GM18507 (cell line): ENCODE results near the gene SGCG.

Source experiments
- DNase-seq: peaks from one replicate; pipeline ENCODE4 v3.0.0; 2011; ENCODE audit warnings: low read depth; ENCODE audit not compliant: insufficient read length; ENCODE audit errors: extremely low spot score
- FAIRE-seq: peaks from 2 replicates; lab custom pipeline; 2011; peaks lifted over from hg19 to GRCh38; lab: Jason Lieb, UNC

SGCG gene

DNA sequence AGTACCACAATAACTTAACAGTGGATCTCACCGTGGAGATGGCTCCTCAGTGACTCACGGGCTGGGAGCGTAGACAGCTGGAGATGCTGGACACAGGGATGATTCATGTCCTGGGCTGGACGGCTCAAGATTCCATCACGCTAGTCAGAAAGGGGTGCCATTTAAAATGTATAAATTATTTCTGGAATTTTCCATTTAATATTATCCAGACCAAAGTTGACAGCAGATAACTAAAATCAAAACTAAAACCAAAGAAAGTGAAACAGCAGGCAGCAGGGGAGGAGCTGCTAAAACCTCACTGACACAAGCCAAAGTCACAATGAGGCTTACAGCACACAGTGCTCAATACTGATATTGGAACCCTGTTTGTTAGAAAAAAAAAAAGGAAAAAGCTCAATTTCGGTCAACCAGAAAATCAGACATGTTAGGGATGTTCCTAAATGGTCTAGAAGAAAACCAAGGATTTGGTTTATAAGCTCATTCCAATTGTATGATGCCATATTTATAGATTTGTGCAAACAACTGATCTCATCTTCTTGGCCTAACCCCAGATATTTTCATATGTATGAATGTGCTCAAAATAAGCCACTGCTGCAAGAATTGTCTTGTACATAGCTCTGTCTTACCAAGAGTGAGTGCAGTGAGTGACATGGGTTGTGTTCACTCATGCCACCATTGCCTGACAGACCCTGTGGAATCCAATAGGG, 140.9 kb downstream of the SGCG start:
- DNase-seq, result peak; percentile 25
- peak; percentile 88 for FAIRE-seq

GRCh38 chr13:23322353-23323336, 141.9 kb downstream of the SGCG start:
- no peak for FAIRE-seq
- DNase-seq, result no peak

DNA sequence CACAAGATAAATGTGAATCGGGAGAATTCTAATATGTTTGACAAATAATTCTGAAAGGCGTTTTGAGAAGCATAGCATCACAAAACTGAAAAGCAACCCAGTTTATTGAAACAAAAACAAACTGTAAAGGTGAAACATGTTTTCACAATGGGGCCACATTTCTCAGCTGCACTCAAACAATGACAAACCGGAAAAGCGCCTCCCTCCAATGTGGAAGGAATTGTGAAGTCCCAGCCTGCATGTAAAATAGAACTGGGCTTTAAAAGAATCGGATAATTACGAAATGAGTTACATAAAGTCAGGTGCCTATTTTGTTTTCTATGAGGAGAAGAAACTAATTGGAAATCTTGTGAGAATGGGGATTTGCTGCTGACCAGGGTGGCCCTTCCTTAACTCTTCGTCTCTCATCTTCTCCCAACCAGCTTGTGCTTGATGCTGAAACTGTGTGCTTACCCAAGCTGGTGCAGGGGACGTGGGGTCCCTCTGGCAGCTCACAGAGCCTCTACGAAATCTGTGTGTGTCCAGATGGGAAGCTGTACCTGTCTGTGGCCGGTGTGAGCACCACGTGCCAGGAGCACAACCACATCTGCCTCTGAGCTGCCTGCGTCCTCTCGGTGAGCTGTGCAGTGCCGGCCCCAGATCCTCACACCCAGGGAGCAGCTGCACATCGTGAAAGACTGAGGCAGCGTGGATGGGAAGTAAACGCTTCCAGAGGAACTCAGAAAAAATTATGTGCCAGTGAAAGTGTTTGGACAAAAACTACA, 143.3 kb downstream of the SGCG start:
- DNase-seq, result no peak
- no peak for FAIRE-seq

GRCh38 chr13:23325191-23325590, 144.4 kb downstream of the SGCG start:
- DNase-seq (no peak), FAIRE-seq (no peak)

DNA sequence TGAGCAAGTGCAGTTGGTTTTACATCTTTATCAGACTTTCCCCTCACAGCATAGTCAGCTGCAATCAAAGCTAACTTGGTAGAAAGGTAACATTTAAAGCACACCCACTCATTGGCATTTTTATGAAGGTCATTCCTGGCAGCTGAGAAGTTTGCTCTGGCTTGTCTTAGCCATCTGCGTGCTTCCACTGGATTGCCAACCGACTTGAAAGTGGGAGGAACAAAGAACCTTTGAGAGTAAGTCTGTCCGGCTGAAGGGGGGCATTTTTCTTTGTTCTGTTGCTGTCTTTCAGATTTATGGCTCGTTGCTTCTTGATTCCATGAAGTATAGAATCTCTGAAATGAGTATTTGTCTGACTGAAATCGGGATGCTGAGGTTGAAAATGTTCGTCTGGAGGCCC, 149.6 kb downstream of the SGCG start:
- DNase-seq, result no peak
- no peak for FAIRE-seq

DNA sequence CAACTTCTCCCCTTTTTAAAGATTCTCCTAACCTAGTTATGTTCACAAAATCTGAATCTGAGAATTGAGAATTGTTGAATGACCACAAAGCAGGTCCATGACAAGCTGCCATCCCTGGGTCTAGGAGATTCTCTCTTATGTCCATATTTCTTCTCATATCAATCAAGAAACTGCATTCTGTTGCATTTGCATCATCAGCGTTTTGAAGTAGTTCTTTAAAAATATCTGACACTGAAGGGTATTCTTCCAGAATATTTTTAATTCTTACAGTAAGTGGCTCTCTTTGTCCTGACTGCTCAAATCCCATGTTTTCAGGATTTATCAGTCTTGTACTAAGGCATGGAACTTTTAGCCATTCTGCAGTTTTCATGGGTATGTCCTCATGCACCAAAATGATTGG, 158.4 kb downstream of the SGCG start:
- FAIRE-seq (no peak), DNase-seq (no peak)

- FAIRE-seq, result no peak
- no peak for DNase-seq
These were observed 164.3 kb downstream of the SGCG start for GRCh38 chr13:23344931-23345595.

GRCh38 chr13:23347601-23348000, 166.8 kb downstream of the SGCG start:
- DNase-seq (no peak), FAIRE-seq (no peak)

GRCh38 chr13:23348262-23349127, 167.7 kb downstream of the SGCG start:
- no peak for FAIRE-seq

DNA sequence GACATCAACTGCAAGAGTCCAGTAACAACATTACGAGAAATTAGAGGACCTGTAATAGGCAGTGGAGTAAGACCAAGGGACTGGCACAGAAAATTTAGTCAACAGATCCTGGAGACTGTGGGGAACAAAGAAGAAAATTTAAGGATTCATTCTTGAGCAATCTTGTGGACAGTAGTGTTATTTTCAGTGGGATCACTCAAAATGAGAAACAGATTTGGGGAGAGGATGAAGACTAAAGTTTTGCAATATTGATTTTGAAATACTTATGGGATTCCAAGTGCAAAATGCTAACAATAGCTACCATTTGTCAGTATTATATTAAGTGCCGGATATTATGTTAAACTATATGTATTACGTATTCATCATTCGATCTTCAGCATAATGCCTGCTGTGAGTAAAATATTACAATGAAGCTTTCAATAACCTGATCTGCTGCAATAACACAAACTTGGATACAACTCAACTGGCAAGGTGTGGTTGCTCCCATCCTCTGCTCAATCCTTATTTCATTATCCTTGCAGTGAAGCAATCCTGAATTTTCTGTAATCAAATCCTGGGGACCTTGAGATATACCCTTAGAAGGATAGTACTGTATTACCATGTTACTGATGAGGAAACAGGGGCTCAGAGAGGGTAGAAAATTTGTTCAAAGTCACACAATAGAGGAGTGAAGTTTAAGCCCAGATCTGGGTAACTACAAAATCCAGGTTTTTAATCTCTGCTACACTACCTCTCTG, 168.6 kb downstream of the SGCG start:
- no peak for DNase-seq

More at GRCh38 chr13:23348262-23349127, 167.7 kb downstream of the SGCG start:
- no peak for DNase-seq

GRCh38 chr13:23350009-23350408, 169.2 kb downstream of the SGCG start:
- FAIRE-seq, result no peak
- no peak for DNase-seq

More for the DNA sequence above, 168.6 kb downstream of the SGCG start:
- FAIRE-seq, result no peak

DNA sequence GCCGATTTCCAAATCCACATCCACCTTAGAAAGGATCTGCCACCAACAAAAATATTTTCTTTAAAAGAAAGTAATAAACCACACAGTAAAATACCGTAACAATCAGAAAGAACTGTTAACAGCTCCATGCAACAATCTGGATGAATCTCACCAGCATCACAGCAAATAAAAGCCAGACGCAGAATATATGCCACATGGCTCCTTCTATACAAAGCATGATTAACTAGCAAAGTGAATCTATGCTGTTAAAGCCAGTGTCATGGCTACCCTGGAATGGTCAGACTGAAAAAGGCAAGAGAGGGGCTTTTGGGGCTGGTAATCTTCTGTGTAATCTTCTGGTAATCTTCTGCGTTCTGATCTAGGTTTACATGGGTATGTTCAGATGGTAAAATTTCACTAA, 171.4 kb downstream of the SGCG start:
- FAIRE-seq, result no peak
- DNase-seq, result no peak

DNA sequence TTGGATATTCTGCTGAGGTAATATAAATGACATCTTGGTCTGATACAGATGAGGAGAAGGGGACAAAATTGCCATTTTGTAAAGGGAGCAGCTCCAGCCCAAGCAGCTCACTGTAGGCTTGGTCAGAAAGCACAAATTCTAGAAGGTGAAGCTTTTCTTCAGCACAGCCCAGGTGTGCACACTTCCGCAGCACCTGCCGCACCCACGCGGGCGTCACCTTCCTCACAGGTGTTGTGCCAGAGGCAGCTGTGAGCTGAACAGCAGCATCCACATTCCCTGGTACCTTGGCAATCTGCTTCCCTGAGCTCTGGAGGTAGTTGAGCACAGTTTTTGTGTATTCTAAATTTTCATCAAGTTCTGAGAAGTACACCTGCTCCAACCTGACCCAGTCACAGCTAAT, 173.7 kb downstream of the SGCG start:
- no peak for FAIRE-seq
- DNase-seq, result no peak

DNA sequence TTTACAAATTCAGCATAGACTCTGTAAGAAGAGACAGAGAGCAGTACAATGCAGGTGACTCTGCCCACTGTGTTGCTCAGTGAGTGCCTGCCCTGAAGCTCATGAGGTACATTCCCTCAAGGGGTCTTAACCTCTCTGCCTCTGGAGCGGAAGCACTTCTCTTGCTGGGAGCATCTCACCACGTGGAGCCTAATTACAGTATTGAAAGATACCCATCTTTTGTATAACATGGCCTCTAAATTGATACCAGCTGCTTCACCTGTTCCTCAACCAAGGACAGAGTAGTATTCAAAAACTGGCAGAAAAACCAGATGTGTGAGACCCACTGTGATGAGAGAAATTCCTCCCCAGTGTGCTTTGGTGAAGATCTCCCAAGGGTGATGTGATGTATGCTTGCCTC, 175.6 kb downstream of the SGCG start:
- FAIRE-seq, result no peak
- DNase-seq, result no peak

GRCh38 chr13:23357349-23357748, 176.6 kb downstream of the SGCG start:
- FAIRE-seq (no peak), DNase-seq (no peak)

DNA sequence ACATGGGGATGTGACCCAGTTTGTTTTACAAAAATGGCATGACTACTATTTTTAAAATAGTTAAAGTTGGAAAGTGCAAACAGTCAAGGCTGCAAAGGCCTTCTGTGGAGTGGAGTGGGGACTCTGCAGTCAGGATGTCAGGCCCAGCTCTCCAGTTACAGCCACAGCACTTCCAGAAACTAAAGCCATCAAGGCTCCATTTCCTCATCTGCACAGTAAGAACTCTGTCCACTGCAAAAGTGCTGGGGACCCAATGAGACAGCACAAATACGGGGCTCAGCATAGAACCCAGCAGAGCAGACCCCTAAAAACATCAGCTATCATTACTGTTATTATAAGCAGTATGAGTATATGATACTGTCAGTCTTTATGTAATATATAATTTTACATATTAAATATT, 179.1 kb downstream of the SGCG start:
- no peak for FAIRE-seq

DNA sequence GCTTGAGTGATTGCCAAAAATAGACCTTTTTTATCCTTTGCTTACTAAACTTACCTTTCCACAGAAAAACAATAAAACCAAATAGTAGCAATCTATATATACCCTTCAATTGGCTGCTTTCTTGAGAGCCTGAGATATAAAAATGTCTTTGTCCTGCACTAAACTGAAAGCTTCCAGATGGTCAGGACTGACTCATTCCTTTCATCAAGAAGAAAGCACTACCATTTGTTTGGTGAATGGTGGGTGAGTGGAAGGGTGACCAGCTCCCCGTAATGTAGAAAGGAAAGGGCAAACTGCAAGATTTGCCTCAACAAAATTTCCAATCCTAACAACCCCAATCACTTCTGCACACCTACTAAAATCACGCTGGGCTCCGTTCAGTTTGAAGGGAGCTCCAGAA, 184.9 kb downstream of the SGCG start:
- DNase-seq (no peak), FAIRE-seq (no peak)

More for the DNA sequence above, 179.1 kb downstream of the SGCG start:
- DNase-seq, result no peak

DNA sequence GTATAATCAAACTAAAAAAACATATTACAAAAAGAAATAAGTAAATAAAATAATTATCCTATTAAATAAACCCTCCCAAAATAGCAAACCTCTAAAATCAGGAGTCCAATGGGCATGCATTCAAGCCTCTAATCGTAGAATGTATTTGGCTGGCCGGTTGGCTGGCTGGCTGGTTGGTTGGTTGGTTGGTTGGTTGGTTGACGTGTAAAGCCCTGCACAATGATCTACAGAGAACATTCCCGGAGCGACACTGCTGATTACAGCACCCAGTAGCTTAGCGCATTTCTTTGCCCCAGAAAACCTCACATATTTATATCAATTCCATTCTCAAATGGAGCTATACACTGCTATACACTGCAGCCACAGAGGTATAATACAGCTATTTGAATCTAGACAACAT, 187.1 kb downstream of the SGCG start:
- no peak for DNase-seq
- no peak for FAIRE-seq
